PC-9 (cell line): Measurements from ENCODE around the gene CELF2. TPM values are rescaled to one million over a fixed set of nuclear protein-coding genes. Genes with fewer than 3 reads are reported as not detected.

Experiments
- BruUV-seq: library from RNA; stranded (reverse); fragments of 400-500 nt; replicated peaks from 2 replicates; lab custom pipeline; 2021; lab: Mats Ljungman, UMichigan
- CTCF ChIA-PET: fragments of 300-600 bp; sonication (Branson Sonifier 250); formaldehyde crosslinking; loops from one replicate; lab custom pipeline; 2022; ENCODE audit warnings: antibody characterized with exemption; lab: Charles Lee
- POLR2A ChIA-PET: fragments of 300-600 bp; sonication (Branson Sonifier 250); formaldehyde crosslinking; loops from one replicate; lab custom pipeline; 2022; ENCODE audit warnings: antibody characterized with exemption; ENCODE audit not compliant: unreplicated experiment; lab: Charles Lee
- DNase-seq, 2 experiments: peaks; one replicate each; pipeline versions ENCODE4 v3.0.0 to v3.0.0-alpha.2; 2015 to 2022; ENCODE audit warnings: mixed read lengths in 1 of 2
- H2AFZ ChIP-seq: fragments of 200-600 bp; sonication (generic); 2 replicates; pipeline ENCODE4 v1.8.1; 2017; ENCODE audit warnings: antibody characterized with exemption
- H3F3A ChIP-seq: fragments of 200-600 bp; sonication (generic); 2 replicates; pipeline ENCODE4 v1.8.1; 2017; ENCODE audit warnings: antibody characterized with exemption, mild to moderate bottlenecking, low read depth; ENCODE audit not compliant: insufficient read depth
- H3K27ac ChIP-seq: fragments of 200-600 bp; sonication (generic); 2 replicates; pipeline ENCODE4 v1.6.1; 2016; ENCODE audit warnings: mixed run types
- H3K27me3 ChIP-seq: fragments of 200-600 bp; sonication (generic); 2 replicates; pipeline ENCODE4 v1.6.1; 2016; ENCODE audit warnings: low read depth, mixed run types; ENCODE audit not compliant: insufficient read depth
- H3K36me3 ChIP-seq: fragments of 200-600 bp; sonication (generic); 2 replicates; pipeline ENCODE4 v1.6.1; 2016; ENCODE audit warnings: low read depth, mixed run types
- H3K4me1 ChIP-seq: fragments of 200-600 bp; sonication (generic); replicated peaks from 2 replicates; pipeline ENCODE4 v1.6.1; 2016; ENCODE audit warnings: mixed run types; ENCODE audit not compliant: insufficient read depth
- H3K4me2 ChIP-seq: fragments of 200-600 bp; sonication (generic); 2 replicates; pipeline ENCODE4 v1.6.1; 2017; ENCODE audit warnings: mixed run types
- H3K4me3 ChIP-seq: fragments of 200-600 bp; sonication (generic); 2 replicates; pipeline ENCODE4 v1.6.1; 2016; ENCODE audit warnings: mixed run types
- H3K79me2 ChIP-seq: fragments of 200-600 bp; sonication (generic); 2 replicates; pipeline ENCODE4 v1.6.1; 2017; ENCODE audit warnings: low read depth, mixed run types
- H3K9me2 ChIP-seq: fragments of 200-600 bp; sonication (generic); 2 replicates; pipeline ENCODE4 v1.8.1; 2017; ENCODE audit warnings: mild to moderate bottlenecking; ENCODE audit not compliant: insufficient read depth
- H3K9me3 ChIP-seq: fragments of 200-600 bp; sonication (generic); 2 replicates; pipeline ENCODE4 v1.8.1; 2016; ENCODE audit warnings: low read depth; ENCODE audit not compliant: insufficient read depth
- H4K20me1 ChIP-seq: fragments of 200-600 bp; sonication (generic); 2 replicates; pipeline ENCODE4 v1.8.1; 2017; ENCODE audit not compliant: insufficient read depth
- EZH2 ChIP-seq: fragments of 200-600 bp; sonication (generic); IDR thresholded peaks from 2 replicates; pipeline ENCODE4 v1.8.0; 2017; ENCODE audit warnings: antibody characterized with exemption, low read depth
- intact Hi-C: fragments of 100-400 bp; cut with micrococcal nuclease; formaldehyde crosslinking; loops from one replicate; pipeline ENCODE4 v1.10.0; 2022; ENCODE audit not compliant: unreplicated experiment
- total RNA-seq: library from RNA; stranded (reverse); gene quantifications from 2 replicates; pipeline ENCODE4 v1.2.3, GENCODE V29; 2021
- TF ChIP-seq, protein P1 (sequence below): fragments of 200-600 bp; sonication (generic); conservative IDR thresholded peaks from 2 replicates; pipeline ENCODE4 v1.6.1; 2017; ENCODE audit warnings: mixed run types, antibody characterized with exemption, mild to moderate bottlenecking, moderate library complexity

The CELF2 gene
- total RNA-seq, 1 experiment from 2014 or later, result not detected

DNA sequence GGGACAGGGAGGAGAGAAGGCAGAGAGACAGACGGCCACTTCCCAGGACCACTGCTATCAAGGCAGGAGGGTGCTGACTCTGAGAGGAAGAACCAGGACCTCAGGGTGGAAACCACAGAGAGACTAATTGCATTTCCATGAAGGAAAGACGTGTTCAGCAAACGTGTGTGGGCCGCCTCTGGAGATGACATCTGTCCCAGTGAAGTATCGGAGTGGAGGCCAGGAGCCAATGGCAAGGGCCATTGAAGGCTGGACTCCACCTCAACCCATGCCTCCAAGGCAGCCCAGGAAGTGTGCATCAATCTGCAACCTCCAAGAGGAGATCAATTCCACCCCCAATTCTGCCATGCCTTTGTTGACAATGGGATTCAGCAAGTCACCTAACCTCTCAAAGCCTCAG, 363.8 kb downstream of the CELF2 start:
- Histone ChIP-seq H3K27me3 (peaks cover 54% of the 10 kb centered on the region), H3K9me2 (no peaks in the 10 kb centered on the region), H2AFZ (no peak overlapping the region), H3K79me2 (no peaks in the 10 kb centered on the region), H3F3A (no peaks in the 10 kb centered on the region), H3K4me3 (no peak overlapping the region), H3K4me2 (no peak overlapping the region), H3K36me3 (no peaks in the 10 kb centered on the region), H3K27ac (no peak overlapping the region), H4K20me1 (no peaks in the 10 kb centered on the region), H3K4me1 (no peaks in the 10 kb centered on the region), H3K9me3 (no peaks in the 10 kb centered on the region)
- CTCF ChIA-PET, result no interaction called here
- POLR2A ChIA-PET, result no interaction called here
- intact Hi-C loops, result no loop called here
- no TSS peak for BruUV-seq
- DNase-seq, result no peak
- no peak for TF ChIP-seq EZH2
- TF ChIP-seq, protein P1, sequence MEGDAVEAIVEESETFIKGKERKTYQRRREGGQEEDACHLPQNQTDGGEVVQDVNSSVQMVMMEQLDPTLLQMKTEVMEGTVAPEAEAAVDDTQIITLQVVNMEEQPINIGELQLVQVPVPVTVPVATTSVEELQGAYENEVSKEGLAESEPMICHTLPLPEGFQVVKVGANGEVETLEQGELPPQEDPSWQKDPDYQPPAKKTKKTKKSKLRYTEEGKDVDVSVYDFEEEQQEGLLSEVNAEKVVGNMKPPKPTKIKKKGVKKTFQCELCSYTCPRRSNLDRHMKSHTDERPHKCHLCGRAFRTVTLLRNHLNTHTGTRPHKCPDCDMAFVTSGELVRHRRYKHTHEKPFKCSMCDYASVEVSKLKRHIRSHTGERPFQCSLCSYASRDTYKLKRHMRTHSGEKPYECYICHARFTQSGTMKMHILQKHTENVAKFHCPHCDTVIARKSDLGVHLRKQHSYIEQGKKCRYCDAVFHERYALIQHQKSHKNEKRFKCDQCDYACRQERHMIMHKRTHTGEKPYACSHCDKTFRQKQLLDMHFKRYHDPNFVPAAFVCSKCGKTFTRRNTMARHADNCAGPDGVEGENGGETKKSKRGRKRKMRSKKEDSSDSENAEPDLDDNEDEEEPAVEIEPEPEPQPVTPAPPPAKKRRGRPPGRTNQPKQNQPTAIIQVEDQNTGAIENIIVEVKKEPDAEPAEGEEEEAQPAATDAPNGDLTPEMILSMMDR, result no peak

DNA sequence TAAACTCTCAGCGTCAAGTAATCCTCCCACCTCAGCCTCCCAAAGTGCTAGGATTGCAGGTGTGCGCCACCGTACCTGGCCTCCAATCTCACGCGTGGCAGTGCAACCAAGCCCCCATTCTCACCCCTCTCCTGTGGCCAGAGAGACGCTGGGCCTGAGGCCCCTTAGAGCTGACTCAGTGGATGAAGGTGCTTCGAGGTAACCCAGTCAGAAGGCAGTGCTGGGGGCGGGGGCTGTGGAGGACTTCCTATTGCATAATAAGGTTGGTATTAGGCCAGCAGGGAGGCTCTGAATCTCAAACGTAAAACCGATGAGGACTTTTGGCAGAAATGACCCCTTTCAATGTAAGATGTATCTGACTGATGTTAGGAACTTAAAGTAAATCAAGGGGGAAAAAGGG, 364.5 kb downstream of the CELF2 start:
- TF ChIP-seq, protein P1, result no peak
- no peak for TF ChIP-seq EZH2
- intact Hi-C loops, result no loop called here
- BruUV-seq, result no TSS peak
- Histone ChIP-seq H3K4me1 (no peaks in the 10 kb centered on the region), H4K20me1 (no peaks in the 10 kb centered on the region), H3K9me3 (no peaks in the 10 kb centered on the region), H3K4me3 (no peak overlapping the region), H3K27ac (no peak overlapping the region), H3K36me3 (no peaks in the 10 kb centered on the region), H3K9me2 (no peaks in the 10 kb centered on the region), H3K79me2 (no peaks in the 10 kb centered on the region), H3F3A (no peaks in the 10 kb centered on the region), H3K4me2 (no peak overlapping the region), H2AFZ (no peak overlapping the region), H3K27me3 (peaks cover 56% of the 10 kb centered on the region)
- ChIA-PET POLR2A (no interaction called here), CTCF (no interaction called here)
- DNase-seq, result no peak

DNA sequence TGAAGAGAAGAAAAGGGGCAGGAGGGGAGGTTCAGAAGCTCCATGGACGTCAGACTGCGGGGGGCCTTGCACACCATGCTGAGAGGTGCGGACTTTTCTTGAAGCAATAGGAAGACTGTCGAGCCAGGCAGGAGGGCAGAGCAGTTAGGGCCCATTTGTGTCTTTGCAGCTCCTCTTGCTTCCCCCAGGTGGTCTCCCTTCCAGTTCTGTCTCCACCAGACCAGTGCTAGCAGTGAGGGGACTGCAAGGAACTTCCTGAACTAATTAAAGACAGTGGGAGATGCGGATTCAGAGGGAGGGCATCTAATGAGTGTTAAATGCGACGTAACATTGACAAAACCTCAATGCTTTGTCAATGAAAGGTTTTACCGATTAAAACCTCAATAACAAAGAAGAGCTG, 368.4 kb downstream of the CELF2 start:
- no peak for DNase-seq
- no peak for TF ChIP-seq EZH2
- TF ChIP-seq, protein P1, result no peak
- ChIA-PET CTCF (no interaction called here), POLR2A (no interaction called here)
- intact Hi-C loops, result no loop called here
- H3K4me3 ChIP-seq, result no peak overlapping the region
- H3K27me3 ChIP-seq, result peaks cover 66% of the 10 kb centered on the region
- H3K9me3 ChIP-seq, result no peaks in the 10 kb centered on the region
- H3K4me1 ChIP-seq, result no peaks in the 10 kb centered on the region
- no peaks in the 10 kb centered on the region for H3K79me2 ChIP-seq
- no peak overlapping the region for H2AFZ ChIP-seq
- no peak overlapping the region for H3K27ac ChIP-seq
- no peaks in the 10 kb centered on the region for H4K20me1 ChIP-seq
- BruUV-seq, result no TSS peak
- H3K9me2 ChIP-seq, result no peaks in the 10 kb centered on the region
- H3K4me2 ChIP-seq, result no peak overlapping the region
- no peaks in the 10 kb centered on the region for H3K36me3 ChIP-seq
- no peaks in the 10 kb centered on the region for H3F3A ChIP-seq
